IMR-90 (cell line): ENCODE data around the gene EXOSC3.
"Not testable (repeated sequence)": the region's sequence is repeated elsewhere in the genome, so short reads cannot be mapped to it uniquely, and the experiment has no call there.

Experiments
- MAZ ChIP-seq: IDR thresholded peaks from 2 replicates; pipeline ENCODE4 v1.6.1; 2012; ENCODE audit warnings: low read depth, mild to moderate bottlenecking, low read length, improper control_type of control experiment, moderate library complexity, borderline replicate concordance
- MXI1 ChIP-seq: IDR thresholded peaks from 2 replicates; pipeline ENCODE4 v1.6.1; 2012; ENCODE audit warnings: low read depth, mild to moderate bottlenecking, low read length, moderate library complexity, borderline replicate concordance
- NFE2L2 ChIP-seq: fragments of 150-350 bp; IDR thresholded peaks from 2 replicates; pipeline ENCODE4 v1.6.1; 2016; ENCODE audit warnings: low read depth, mild to moderate bottlenecking, low read length
- POLR2A ChIP-seq: IDR thresholded peaks from 2 replicates; pipeline ENCODE4 v1.6.1; 2012; ENCODE audit warnings: mild to moderate bottlenecking, low read depth, low read length
- RCOR1 ChIP-seq: IDR thresholded peaks from 2 replicates; pipeline ENCODE4 v1.6.1; 2012; ENCODE audit warnings: mild to moderate bottlenecking, low read length, improper control_type of control experiment; ENCODE audit not compliant: insufficient replicate concordance
- SMC3 ChIP-seq: fragments of 150-350 bp; IDR thresholded peaks from 2 replicates; pipeline ENCODE4 v1.6.1; 2016; ENCODE audit warnings: low read depth, mild to moderate bottlenecking, antibody characterized with exemption, low read length, moderate library complexity
- TF ChIP-seq, protein P1 (sequence below): conservative IDR thresholded peaks from 2 replicates; pipeline ENCODE4 v1.5.1; 2012; ENCODE audit warnings: mild to moderate bottlenecking, low read depth, low read length, improper control_type of control experiment
- TF ChIP-seq, protein P2 (sequence below): fragments of 150-350 bp; IDR thresholded peaks from 2 replicates; pipeline ENCODE4 v1.6.1; 2017; ENCODE audit warnings: mild to moderate bottlenecking, antibody characterized with exemption, low read length, low read depth

DNA sequence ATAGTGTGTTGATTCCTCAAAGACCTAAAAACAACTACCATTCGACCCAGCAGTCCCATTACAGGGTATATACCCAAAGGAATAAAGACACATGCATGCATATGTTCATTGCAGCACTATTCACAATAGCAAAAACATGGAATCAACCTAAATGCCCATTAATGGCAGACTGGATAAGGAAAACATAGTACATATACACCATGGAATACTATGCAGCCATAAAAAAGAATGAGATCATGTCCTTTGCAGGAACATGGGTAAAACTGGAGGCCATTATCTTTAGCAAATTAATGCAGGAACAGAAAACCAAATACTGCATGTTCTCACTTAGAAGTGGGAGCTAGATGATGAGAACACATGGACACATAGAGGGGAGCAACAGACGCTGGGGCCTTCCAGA is 40.3 kb upstream of the EXOSC3 start:
- not testable (repeated sequence) for TF ChIP-seq RCOR1, POLR2A, SMC3, MAZ, MXI1, NFE2L2
- TF ChIP-seq, protein P1, sequence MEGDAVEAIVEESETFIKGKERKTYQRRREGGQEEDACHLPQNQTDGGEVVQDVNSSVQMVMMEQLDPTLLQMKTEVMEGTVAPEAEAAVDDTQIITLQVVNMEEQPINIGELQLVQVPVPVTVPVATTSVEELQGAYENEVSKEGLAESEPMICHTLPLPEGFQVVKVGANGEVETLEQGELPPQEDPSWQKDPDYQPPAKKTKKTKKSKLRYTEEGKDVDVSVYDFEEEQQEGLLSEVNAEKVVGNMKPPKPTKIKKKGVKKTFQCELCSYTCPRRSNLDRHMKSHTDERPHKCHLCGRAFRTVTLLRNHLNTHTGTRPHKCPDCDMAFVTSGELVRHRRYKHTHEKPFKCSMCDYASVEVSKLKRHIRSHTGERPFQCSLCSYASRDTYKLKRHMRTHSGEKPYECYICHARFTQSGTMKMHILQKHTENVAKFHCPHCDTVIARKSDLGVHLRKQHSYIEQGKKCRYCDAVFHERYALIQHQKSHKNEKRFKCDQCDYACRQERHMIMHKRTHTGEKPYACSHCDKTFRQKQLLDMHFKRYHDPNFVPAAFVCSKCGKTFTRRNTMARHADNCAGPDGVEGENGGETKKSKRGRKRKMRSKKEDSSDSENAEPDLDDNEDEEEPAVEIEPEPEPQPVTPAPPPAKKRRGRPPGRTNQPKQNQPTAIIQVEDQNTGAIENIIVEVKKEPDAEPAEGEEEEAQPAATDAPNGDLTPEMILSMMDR: not testable (repeated sequence)
- TF ChIP-seq, protein P2, sequence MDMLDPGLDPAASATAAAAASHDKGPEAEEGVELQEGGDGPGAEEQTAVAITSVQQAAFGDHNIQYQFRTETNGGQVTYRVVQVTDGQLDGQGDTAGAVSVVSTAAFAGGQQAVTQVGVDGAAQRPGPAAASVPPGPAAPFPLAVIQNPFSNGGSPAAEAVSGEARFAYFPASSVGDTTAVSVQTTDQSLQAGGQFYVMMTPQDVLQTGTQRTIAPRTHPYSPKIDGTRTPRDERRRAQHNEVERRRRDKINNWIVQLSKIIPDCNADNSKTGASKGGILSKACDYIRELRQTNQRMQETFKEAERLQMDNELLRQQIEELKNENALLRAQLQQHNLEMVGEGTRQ: not testable (repeated sequence)
